ENCODE data around the gene METAP1D. TPM values are rescaled to one million over a fixed set of nuclear protein-coding genes. Genes with fewer than 3 reads are reported as not detected.

Gene METAP1D
- total RNA-seq, 1 donor from 2014 or later, result 15.4 TPM

DNA sequence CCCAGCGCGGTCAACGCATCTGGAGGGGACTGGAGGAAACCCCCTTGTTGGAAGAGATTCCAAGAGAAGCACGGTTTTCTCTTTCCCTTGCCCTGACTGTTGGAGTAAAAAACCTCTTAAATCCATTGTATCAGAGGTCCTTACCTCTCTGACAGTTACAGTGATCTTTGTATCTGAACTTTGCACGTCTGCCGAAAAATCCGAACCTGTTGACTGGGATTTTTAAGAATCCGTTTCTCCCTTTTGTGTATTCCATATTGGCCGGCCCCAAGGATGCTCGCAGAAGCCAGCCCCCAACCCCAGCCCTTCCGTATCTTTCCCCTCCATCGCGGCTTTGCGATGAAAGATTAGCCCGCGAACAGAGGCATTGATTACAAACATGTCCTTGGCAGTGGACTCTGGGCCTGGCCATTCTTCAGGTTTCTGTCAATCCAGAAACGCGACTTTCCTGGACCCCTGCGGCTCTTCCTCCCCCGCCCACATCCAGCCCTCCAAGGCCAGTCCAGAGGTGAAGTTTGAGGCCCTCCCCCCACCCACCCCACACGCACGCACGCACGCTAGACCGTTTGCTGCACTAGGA lies 81.0 kb downstream of the METAP1D start:
- DNase-seq (ENCODE audit: low spot score), result no peak

DNA sequence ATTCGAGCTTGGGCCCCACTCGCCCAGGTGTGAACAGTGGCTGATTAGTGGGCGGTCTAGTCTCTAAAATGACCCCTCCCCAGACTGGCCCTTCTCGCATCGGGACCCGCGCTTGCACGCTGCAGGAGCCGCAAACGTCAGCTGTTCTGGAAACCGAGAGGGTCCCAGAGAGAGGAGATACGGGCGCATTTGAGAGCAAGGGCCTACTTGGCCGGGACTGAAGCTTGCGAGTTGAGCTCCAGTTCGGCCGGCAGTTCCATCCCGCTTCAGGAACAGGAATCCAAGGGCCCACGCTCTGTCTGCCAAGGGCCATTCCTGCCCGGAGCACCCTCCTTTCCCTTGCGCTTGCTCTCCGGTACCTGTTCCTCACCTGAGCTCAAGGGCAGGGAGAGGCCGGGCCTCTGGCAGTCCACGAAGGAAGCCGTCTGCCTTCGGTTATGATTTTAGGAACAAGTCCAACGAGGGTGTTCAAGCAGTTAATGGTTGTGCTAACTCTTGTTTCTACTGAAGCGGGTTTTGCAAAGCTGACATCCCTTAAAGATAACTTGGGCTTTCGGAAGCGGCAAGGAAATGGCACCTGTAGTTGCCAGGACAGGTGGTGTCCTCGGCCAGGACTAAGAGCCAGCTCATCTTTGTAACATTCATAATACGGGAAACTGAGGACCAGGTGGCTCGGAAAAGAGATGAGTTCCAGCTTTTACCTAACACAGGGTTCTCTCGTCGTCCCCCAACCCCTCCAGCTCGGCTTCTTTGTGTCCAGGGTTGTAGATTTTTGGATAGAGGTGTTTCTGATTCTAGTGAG lies 81.7 kb downstream of the METAP1D start:
- no peak for DNase-seq (ENCODE audit: low spot score)

DNA sequence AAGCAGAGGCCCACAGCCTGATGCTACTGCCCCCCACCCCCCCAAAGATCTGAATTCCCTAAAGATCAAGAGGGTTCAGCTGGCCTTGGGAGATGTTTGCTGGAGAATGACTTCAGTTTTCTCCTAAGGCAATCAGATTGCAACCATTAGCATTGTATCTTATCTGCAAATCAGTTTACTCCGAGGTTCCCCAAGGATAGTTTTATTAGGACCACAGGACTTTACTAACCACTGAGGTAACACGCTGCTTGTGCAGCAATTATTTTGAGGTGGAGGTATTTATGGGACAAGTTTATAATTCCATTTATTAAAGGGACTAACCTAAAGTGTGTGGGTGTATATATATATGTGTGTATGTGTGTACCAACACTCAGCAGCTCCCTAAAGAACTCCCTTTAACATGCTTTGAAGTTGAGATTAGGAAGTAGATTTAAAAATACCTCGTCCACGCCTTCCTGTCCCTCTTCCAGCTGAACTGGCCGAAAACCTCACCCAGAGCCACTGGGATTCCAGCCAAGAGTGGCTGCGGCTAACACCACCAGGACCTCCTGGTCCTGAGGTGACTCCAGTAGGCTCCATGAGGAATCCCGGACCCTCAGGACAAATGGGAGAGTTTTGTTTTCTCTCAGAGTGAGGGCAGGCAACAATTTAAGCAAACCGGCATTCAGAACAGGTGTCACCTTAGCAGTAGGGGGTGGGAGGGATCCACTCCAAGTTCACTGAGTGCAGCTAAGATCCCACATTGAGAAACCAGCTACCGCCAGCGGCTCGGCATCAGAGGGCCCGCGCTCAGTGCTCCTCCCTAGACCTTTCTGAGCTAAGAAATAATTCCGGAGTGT lies 82.6 kb downstream of the METAP1D start:
- DNase-seq (ENCODE audit: low spot score), result no peak

DNA sequence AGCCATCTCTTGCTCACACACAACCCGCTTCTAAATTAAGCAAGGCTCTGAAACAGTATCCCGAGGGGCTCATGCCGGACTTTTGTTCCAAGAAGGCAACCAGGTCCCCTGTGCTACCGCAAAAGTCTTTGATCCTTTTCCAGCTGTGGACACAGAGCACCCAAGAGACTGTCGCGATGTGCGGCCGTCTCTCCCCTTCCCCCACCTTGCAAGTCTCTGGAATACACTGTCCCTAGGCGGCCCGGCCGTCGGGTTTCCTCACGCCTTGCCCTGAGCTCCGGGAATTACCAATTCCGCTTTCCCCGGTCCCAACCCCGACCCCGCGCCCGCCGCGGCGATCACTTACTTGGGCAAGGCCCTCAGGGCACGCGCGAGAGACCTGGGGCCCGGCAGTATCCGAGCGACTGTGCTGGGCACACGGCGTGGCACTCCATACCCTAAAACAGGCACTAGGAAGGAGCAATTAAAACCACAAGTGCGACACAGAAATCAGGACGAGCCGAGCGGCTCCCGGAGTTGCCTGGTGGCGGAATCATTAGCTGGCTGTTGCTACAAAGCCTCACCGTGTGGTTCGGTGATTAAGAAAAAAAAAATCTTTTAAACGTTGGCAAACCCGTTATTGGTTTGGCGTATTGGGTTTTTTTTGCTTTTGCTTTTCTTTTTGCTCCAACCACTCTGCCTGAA lies 83.3 kb downstream of the METAP1D start:
- no peak for DNase-seq (ENCODE audit: low spot score)

DNA sequence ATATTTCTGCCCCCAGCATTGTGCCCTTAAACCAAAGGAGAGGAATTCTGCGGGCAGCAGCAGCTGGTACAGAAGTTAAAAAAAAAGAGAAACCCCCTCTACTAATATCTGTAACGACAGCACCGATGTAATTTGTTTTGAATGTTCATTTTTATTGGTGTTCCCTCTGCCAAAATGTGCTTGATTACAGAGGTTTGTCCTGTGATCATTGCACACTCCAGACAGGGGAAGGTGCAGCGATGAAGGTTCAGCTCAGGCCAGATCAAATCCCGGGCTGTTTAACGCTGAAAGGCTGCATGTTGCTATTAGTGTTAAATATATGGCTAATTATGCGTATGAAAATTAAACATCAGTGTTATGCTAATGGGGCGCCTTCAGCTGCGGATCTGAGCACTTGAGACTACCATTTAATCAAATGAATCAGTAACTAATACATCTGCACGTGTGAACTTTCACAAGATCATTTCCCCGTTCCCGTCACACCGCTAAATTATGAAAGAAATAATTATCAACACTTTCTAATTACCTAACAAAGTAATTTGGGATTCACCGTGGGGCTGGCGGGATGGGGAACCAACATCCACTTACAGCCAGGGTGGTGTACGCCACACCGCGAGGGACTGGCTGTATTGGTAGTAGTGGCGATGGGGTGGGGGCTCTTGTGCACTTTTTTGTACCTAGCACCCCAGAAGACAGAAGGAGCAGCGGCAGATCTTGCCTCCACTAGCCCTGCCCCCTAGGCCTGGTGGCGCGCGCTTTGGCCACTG lies 84.1 kb downstream of the METAP1D start:
- no peak for DNase-seq (ENCODE audit: low spot score)

DNA sequence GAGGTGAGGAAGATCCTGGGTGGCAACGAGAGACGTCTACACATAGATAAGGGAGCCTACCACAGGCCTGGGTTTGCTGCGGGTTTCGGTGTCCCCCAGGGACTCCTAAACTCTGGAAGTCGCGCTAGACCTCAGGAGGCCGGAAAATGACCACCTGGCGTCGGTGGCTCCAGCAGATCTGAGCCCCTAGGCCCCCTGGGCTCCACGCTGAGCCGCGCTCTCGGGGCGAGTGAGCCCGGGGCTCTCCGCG lies 84.6 kb downstream of the METAP1D start:
- no peak for DNase-seq (ENCODE audit: low spot score)

DNA sequence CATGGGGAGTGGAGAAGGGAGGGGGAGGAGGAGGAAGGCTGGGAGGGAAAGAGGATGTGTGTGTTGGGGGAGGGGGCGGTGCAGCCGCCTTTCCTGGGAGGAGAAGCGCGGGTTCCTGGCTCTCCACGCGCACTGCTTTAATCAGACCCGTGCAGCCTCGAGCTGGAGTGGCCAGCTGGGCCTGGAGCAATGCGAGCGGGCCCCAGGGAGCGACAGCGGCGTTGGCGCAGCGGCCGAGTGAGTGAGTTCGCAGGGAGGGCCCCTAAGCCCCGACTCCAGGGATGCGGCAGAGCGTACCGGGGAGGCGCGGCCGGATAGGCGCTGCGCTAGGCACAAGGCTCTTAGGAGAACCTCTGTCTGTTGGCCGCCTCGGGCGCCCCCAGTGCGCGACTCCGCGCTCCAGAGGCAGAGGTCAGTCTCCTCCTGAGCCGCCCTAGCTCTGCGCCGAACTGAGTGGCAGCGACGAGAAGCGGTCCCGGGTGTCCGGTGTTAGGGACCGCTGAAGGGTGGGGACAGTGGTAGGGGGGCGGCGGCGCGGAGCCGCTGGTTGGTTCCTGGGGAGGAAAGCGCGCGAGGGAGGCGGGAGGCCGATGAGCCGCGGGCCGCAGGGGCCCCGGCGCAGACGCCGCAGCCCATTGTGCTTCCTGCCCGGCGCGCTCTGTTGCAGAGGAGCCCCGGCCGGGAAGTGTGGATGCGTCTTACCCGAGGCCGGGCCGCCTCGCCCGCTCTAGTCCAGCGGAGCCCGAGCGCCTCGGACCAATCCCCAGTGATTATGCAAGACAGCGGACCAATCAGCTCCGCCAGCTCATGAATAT lies 85.1 kb downstream of the METAP1D start:
- no peak for DNase-seq (ENCODE audit: low spot score)

DNA sequence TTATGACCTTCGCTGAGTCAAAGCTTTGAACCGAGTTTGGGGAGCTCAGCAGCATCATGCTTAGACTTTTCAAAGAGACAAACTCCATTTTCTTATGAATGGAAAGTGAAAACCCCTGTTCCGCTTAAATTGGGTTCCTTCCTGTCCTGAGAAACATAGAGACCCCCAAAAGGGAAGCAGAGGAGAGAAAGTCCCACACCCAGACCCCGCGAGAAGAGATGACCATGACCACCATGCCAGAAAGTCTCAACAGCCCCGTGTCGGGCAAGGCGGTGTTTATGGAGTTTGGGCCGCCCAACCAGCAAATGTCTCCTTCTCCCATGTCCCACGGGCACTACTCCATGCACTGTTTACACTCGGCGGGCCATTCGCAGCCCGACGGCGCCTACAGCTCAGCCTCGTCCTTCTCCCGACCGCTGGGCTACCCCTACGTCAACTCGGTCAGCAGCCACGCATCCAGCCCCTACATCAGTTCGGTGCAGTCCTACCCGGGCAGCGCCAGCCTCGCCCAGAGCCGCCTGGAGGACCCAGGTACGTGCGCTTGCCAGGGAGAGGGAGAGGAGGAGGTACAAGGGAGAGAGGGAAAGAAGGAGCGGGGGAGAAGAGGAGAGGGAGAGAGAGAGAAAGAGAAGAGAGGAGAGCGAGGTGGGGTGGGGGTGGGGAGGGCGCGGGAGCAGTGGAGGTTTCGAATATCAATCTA lies 85.9 kb downstream of the METAP1D start, which contains the start of gene DLX1:
TSS of gene DLX1 (plus strand) at position 48 of the 700 bp plus-strand sequence. CDS start at position 219, 171 bp downstream.
- no peak for DNase-seq (ENCODE audit: low spot score)

DNA sequence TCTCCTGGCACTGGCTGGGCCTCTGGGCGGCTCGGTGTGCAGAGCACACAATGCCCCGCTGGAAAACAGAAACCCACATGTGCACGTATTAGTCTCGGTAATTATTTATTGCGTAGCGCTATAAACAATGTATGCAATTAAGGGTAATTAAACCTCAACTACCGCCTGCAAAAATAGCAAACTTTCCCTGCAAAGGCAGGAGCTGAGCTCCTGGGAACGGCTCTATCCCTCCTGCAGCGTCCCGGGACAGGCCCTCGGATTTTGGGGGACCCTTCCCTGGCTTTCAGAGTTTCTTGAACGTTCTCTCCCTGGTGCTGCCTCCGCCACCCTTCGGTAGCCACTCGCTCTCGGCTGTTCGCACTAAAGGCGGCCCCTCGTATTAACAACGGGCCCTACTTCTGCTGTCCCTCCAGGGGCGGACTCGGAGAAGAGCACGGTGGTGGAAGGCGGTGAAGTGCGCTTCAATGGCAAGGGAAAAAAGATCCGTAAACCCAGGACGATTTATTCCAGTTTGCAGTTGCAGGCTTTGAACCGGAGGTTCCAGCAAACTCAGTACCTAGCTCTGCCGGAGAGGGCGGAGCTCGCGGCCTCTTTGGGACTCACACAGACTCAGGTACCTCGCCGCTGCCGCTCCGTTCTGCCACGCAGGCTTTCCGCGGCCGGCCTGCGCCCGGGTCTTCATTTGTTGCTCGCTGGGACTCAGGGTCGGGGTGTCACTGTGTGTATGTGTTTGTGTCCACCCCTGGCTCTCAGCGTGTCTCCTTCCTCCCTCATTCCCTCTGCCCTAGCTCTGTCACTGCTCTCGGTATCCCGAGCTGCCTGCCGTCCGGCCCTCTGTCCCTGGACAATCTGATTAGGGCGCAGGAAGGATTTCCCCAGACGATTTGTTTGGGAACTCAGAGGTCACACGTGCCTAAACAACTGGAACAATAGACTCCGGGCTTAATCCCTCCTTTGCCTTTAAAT lies 86.8 kb downstream of the METAP1D start:
- DNase-seq (ENCODE audit: low spot score), result no peak

DNA sequence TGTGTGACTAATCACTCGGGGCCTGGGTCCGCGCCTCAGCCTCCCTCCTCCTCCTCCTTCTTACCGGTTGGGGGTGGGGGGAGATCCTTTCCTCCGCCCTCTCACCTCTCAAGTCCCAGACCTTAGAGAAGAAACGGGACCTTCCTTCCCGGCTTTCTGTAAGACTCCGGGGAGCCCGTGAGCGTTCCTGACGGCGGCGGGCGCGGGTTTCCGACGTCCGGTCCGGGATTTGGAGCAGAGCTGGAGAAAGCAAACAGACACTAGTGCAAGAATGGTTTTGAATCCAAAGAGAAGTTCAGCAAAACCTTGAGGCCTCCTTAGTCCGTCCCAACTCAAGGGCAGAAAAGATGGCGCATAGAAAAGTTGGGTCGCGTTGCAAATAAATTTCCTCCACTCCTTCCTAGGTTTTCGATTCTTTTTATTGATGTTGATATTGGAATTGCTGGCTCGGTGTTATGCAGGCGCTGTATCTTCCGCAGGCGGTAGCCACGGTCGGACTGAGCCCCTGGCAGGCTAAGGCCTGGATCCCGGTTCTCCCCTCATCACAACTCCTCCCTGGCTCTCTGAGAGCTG lies 87.5 kb downstream of the METAP1D start:
- no peak for DNase-seq (ENCODE audit: low spot score)

DNA sequence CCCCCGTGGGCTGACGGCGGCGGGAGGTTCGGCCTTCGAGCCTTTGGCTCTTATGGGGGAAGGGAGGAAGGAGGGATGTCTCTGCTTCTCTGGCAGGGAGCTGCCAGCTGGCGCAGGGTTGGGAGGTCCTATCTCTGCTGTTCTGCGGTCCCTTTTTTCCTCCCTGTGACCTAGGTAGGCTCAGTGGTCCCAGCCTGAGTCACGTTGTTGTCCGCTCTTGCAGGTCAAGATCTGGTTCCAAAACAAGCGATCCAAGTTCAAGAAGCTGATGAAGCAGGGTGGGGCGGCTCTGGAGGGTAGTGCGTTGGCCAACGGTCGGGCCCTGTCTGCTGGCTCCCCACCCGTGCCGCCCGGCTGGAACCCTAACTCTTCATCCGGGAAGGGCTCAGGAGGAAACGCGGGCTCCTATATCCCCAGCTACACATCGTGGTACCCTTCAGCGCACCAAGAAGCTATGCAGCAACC lies 88.1 kb downstream of the METAP1D start:
- no peak for DNase-seq (ENCODE audit: low spot score)

DNA sequence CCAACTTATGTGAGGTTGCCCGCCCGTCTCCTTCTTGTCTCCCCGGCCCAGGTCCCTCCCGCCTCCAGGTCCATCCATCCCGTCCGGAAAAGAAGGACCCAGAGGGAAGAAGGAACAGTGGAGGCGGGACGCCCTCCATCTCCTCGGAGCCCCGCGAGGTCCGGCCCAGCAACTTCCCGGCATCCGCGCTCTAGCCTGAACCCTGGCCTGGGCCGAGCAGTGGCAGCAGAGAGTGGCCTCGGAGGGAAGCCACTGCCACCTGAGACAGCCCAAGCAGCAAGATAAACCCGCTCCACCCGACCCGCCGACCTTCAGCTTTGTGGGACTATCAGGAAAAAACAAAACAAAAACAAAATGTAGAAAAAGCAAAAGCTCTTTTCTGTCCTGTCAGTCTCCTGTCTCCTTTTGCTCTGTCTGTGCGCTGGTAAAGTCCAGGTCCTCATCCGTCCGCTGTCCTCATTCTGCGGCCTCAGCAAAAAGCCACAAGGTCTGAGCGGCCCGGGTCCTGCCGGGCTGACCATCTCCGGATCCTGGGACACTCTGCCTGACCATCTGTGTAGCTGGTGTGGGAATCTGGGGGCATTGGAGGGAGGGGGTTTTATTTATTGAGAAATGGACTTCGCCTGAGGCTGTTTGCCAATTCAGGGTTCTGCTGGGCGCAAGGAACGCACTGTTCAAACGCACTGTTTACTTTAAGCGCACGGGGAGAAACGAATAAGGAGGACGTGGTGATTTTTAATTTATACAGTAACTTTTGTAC lies 88.7 kb downstream of the METAP1D start:
- DNase-seq (ENCODE audit: low spot score), result no peak

DNA sequence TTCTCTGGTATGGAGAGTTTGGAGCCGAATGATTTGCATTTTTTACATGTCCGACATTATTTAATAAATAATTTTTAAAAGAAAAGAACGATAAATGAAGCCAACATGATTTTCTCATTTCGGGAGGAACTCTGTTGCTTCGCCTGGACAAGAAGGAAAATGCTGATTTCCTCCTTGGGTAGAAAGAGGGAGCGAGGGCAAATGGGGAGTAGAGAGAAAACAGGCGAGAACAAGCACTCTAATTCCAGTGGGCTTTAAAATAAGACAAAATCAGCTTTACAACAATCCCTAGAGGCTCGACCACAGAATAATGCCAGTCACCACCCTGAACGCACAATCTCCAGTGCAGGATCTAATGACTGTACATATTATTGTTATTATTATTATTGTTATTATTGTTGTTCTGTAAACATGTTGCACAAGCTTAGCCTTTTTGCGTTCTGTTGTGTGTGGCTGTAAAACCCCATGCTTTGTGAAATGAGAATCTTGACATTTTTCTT lies 89.3 kb downstream of the METAP1D start:
- DNase-seq (ENCODE audit: low spot score), result no peak

DNA sequence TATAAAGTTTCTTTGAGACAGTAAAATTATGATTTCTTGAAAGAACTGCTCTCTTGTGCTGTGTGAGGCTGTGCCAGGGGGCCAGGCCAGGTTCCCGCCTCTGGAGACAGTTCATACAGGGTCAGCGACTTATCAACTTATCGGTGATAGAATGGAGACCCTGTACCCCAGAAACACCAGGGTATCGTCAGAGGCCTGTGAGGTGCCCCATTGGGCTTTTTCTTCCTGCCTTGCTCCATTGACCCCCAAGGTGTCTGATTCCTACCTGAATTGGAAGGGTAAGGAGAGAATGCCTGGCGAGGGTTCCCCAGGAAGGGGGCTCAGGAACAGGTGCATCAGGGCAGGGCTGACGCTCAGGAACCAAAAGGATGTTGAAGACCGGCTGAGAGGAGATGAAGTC lies 89.9 kb downstream of the METAP1D start:
- DNase-seq (ENCODE audit: low spot score), result no peak

DNA sequence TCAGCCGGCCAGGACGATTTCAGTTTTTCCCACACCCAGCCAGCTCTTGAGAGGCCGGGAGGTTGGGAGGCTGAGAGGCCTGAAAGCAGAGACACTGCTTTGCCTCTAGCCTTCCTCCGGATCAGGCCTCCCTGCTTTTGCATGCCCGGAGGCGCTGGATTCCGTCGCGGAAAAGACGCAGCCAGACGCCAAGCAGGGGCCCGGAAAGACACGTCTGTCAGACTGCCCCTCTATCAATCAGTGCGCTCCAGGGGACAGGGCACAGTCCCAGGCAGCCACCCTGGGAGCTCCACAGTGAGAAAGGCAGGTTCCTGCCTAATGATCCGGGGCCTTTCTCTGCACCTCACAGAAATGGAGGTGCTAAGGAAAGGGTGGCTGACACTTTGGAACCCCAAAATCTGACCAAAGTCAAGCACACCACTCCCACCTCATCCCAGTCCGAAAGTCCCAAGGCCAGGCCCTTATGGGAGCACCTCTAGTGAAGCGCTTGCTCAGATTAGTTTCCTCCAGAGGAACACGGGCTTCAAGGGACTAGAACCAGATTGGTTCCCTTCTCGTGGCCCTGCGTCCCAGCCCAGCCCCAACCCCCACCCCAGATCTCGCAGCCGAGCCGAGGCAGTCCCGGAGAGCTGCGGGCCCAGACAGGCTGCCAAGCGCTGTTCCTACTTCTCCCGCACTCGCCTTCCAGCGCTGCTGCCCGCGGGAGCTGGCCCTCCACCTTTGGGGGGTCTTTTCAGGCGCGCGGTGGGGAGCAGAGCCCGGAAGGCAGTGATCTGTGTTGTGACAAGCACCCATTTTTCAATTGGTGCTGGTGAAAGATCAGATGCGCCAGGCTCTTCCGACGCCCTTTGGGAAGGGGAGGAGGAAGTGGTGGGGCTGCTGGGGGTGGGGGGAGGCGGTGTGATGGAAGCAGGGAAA lies 90.5 kb downstream of the METAP1D start:
- DNase-seq (ENCODE audit: low spot score), result no peak

DNA sequence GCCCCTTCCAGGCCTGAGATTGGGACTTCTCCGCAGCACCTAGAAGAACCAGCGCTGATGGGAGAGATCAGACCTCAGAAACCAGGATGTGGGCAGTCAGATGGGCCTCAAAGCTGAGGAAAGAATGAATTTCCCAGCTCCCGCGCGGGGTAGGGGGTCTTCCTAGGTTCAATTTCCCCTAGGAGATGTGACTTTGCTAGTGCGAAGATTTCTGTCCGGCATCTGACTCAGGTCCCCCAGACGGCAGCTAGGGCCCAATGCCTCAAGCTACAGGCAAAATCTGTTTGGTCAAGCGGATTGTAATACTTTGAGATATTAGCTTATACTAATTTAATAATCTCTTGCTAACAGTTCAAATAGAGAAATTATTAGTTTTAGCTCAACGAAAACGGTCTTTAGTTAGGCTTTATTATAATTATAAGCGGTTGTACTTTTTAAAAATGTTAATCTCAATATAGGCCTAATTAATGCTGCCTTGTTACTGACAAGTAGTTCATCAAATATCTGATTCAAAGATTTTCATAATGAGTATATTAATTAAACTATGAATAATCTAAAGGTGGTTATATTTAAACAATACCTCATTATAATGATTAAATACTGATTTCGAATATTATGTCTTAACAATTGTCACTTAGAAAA lies 91.4 kb downstream of the METAP1D start:
- DNase-seq (ENCODE audit: low spot score), result no peak
